ENCODE measurements around the gene LARP7. TPM values are rescaled to one million over a fixed set of nuclear protein-coding genes. Genes with fewer than 3 reads are reported as not detected.
"Not testable (repeated sequence)": the region's sequence is repeated elsewhere in the genome, so short reads cannot be mapped to it uniquely, and the experiment has no call there.

The LARP7 gene
- total RNA-seq, 1 donor from 2014 or later: 57.8 TPM

- CTCF ChIA-PET: interaction anchor here (0.8 to 1.5 kb wide), 6 partner anchors 13 to 306 kb away, joined by 3 to 7 read pairs (median 4); no protein-coding TSS in a partner anchor
- DNase-seq: no peak
- no peak overlapping the region for H3K27ac Mint-ChIP-seq
Measured at GRCh38 chr4:112633477-112634235, 3.3 kb upstream of the LARP7 start.

GRCh38 chr4:112637552-112637866 lies 566 bp downstream of the LARP7 start:
- peaks cover 27% of the 10 kb centered on the region for H3K4me1 Mint-ChIP-seq
- no peak overlapping the region for H3K4me3 Mint-ChIP-seq
- H3K36me3 Mint-ChIP-seq (ENCODE audit: low read depth): peaks cover 20% of the 10 kb centered on the region
- no peaks in the 10 kb centered on the region for H3K9me3 Mint-ChIP-seq
- CTCF ChIA-PET: no interaction called here
- intact Hi-C loops (cut with micrococcal nuclease): loop anchor here (1.0 to 2.0 kb wide), 8 partner anchors 115 to 1961 kb away; partner anchors contain the start of genes AP1AR, FAM241A, TIFA and UGT8
- no peaks in the 10 kb centered on the region for H3K27me3 Mint-ChIP-seq
- POLR2A ChIA-PET: interaction anchor here (0.6 kb wide), 1 partner anchor 52 kb away, joined by 3 read pairs; no protein-coding TSS in a partner anchor
- H3K27ac Mint-ChIP-seq: no peak overlapping the region
- TF ChIP-seq, protein P1, sequence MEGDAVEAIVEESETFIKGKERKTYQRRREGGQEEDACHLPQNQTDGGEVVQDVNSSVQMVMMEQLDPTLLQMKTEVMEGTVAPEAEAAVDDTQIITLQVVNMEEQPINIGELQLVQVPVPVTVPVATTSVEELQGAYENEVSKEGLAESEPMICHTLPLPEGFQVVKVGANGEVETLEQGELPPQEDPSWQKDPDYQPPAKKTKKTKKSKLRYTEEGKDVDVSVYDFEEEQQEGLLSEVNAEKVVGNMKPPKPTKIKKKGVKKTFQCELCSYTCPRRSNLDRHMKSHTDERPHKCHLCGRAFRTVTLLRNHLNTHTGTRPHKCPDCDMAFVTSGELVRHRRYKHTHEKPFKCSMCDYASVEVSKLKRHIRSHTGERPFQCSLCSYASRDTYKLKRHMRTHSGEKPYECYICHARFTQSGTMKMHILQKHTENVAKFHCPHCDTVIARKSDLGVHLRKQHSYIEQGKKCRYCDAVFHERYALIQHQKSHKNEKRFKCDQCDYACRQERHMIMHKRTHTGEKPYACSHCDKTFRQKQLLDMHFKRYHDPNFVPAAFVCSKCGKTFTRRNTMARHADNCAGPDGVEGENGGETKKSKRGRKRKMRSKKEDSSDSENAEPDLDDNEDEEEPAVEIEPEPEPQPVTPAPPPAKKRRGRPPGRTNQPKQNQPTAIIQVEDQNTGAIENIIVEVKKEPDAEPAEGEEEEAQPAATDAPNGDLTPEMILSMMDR (IDR thresholded peaks at IDR 0.05): no peak
- ATAC-seq (ENCODE audit: low read depth) (no peak), DNase-seq (no peak)

More at GRCh38 chr4:112633477-112634235, 3.3 kb upstream of the LARP7 start:
- TF ChIP-seq, protein P1 (IDR thresholded peaks at IDR 0.05): no peak
- H3K4me1 Mint-ChIP-seq: peaks cover 7% of the 10 kb centered on the region
- no peak for ATAC-seq (ENCODE audit: low read depth)
- no peaks in the 10 kb centered on the region for H3K27me3 Mint-ChIP-seq
- H3K9me3 Mint-ChIP-seq: no peaks in the 10 kb centered on the region
- no peaks in the 10 kb centered on the region for H3K36me3 Mint-ChIP-seq (ENCODE audit: low read depth)
- intact Hi-C loops (cut with micrococcal nuclease): loop anchor here (1.0 kb wide), 5 partner anchors 129 to 488 kb away; partner anchors contain the start of gene FAM241A
- no peak overlapping the region for H3K4me3 Mint-ChIP-seq
- POLR2A ChIA-PET: no interaction called here

DNA sequence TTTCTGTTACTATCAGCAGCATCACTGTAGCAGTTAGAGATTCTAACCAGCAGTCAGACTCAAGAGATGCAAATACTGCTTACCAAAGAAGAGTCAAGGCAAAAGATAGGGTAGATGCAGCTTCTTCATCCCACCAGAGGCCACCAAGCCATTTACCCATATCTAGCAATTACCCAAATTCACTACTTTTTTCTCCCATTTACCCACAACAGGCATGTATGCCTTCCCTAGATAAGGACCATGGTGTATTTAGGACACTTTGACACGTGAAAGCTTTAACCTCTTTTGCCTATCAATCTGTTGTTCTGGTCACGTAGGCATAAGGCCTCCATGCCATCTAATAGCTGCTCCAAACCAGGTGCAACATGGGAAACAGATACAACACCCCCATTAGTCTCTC lies 5.6 kb downstream of the LARP7 start:
- ATAC-seq (ENCODE audit: low read depth): no peak
- Mint-ChIP-seq H3K27ac (peak overlapping the region; percentile 35), H3K27me3 (no peaks in the 10 kb centered on the region), H3K4me3 (no peak overlapping the region), H3K9me3 (no peaks in the 10 kb centered on the region), H3K4me1 (peaks cover 38% of the 10 kb centered on the region), H3K36me3 (ENCODE audit: low read depth) (peaks cover 50% of the 10 kb centered on the region)
- intact Hi-C loops (cut with micrococcal nuclease): no loop called here
- TF ChIP-seq, protein P1 (IDR thresholded peaks at IDR 0.05): no peak
- ChIA-PET POLR2A (no interaction called here), CTCF (interaction anchor here (1.0 to 1.7 kb wide), 5 partner anchors 13 to 298 kb away, joined by 3 to 5 read pairs (median 3); no protein-coding TSS in a partner anchor)
- DNase-seq: no peak

- intact Hi-C loops (cut with micrococcal nuclease); H3K4me3 Mint-ChIP-seq; H3K27ac Mint-ChIP-seq; H3K27me3 Mint-ChIP-seq; H3K9me3 Mint-ChIP-seq; POLR2A ChIA-PET; DNase-seq; ATAC-seq (ENCODE audit: low read depth): not testable (repeated sequence)
- CTCF ChIA-PET: interaction anchor here (0.7 to 1.2 kb wide), 2 partner anchors 120 to 121 kb away, joined by 3 read pairs; no protein-coding TSS in a partner anchor
- H3K4me1 Mint-ChIP-seq: peaks cover 34% of the 10 kb centered on the region
- H3K36me3 Mint-ChIP-seq (ENCODE audit: low read depth): peaks cover 62% of the 10 kb centered on the region
Measured at GRCh38 chr4:112644595-112645535, 7.9 kb downstream of the LARP7 start.

- TF ChIP-seq, protein P1 (IDR thresholded peaks at IDR 0.05): no peak
- H3K4me1 Mint-ChIP-seq: peaks cover 32% of the 10 kb centered on the region
- ATAC-seq (ENCODE audit: low read depth) (no peak), DNase-seq (no peak)
- intact Hi-C loops (cut with micrococcal nuclease): no loop called here
- peaks cover 62% of the 10 kb centered on the region for H3K36me3 Mint-ChIP-seq (ENCODE audit: low read depth)
- POLR2A ChIA-PET: no interaction called here
- no peak overlapping the region for H3K27ac Mint-ChIP-seq
- CTCF ChIA-PET: interaction anchor here (0.9 kb wide), 1 partner anchor 12 kb away, joined by 3 read pairs; no protein-coding TSS in a partner anchor
- H3K4me3 Mint-ChIP-seq: no peak overlapping the region
- H3K27me3 Mint-ChIP-seq: no peaks in the 10 kb centered on the region
- H3K9me3 Mint-ChIP-seq: no peaks in the 10 kb centered on the region
Measured at GRCh38 chr4:112645541-112646329, 8.8 kb downstream of the LARP7 start.

Measured in activated B cell treated with CpG ODN at 0.5 μM for 24 hours (primary cell).